Measurements from ENCODE around the gene EDAR.

Gene EDAR

DNA sequence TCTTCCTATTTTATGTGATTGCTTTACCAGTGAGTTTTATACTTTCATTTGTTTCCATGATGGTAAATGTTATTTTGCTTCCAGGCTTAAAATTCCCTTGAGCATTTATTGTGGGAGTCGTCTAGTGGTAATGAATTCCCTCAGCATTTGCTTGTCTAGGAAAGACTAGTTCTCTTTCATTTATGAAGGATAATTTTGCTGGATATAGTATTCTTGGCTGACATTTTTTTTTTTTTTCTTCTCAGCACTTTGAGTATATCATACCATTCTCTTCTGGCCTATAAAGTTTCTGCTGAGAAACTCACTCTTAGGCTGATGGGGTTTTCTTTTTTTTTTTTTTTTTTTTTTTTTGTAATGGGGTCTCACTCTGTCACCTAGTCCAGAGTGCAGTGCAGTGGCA lies 99.1 kb downstream of the EDAR start:
- no peaks in the 10 kb centered on the region; the same call in 1 of the 2 replicates for H3K27me3 ChIP-seq (ENCODE audit: insufficient read depth, low read length)
- H3K79me2 ChIP-seq (ENCODE audit: control insufficient read depth, insufficient read depth, low read length, unreplicated experiment): no peaks in the 10 kb centered on the region
- no peak overlapping the region for H3K4me3 ChIP-seq (ENCODE audit: low read depth, low read length)
- no peaks in the 10 kb centered on the region for H3K36me3 ChIP-seq (ENCODE audit: insufficient read depth, low read length)
- no peak overlapping the region for H3K27ac ChIP-seq (ENCODE audit: low read depth, low read length)
- H3K4me1 ChIP-seq (ENCODE audit: control insufficient read depth, insufficient read depth, low read length, unreplicated experiment): no peaks in the 10 kb centered on the region
- no peak overlapping the region for H2AFZ ChIP-seq (ENCODE audit: low read length, unreplicated experiment)

- Histone ChIP-seq H3K4me1 (ENCODE audit: control insufficient read depth, insufficient read depth, low read length, unreplicated experiment) (no peaks in the 10 kb centered on the region), H3K79me2 (ENCODE audit: control insufficient read depth, insufficient read depth, low read length, unreplicated experiment) (no peaks in the 10 kb centered on the region), H3K4me3 (ENCODE audit: low read depth, low read length) (no peak overlapping the region), H3K27ac (ENCODE audit: low read depth, low read length) (no peak overlapping the region), H3K27me3 (ENCODE audit: insufficient read depth, low read length) (no peaks in the 10 kb centered on the region; the same call in 1 of the 2 replicates), H2AFZ (ENCODE audit: low read length, unreplicated experiment) (no peak overlapping the region), H3K36me3 (ENCODE audit: insufficient read depth, low read length) (no peaks in the 10 kb centered on the region)
Measured at GRCh38 chr2:108884619-108885018, 104.4 kb downstream of the EDAR start.

DNA sequence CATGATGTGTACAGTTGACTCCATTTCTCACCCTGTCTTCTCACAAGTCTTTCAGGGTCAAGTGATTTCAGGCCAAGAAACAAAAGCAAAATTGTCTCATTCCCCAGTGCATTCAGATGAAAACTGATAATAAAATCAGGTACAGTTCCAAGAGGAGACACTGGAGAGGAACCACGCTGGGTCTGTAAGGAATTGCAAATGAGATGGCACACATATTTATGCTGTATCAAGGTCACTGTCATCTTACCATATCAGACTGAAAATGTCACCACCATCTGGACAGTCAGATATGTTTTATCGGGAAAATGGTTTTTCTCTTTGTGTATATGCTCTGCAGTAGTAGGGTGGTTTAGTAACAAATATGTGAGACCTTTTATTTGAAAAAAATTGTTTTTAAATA lies 110.7 kb downstream of the EDAR start:
- H3K79me2 ChIP-seq (ENCODE audit: control insufficient read depth, insufficient read depth, low read length, unreplicated experiment): no peaks in the 10 kb centered on the region
- H3K27me3 ChIP-seq (ENCODE audit: insufficient read depth, low read length): no peaks in the 10 kb centered on the region
- H3K4me1 ChIP-seq (ENCODE audit: control insufficient read depth, insufficient read depth, low read length, unreplicated experiment): no peaks in the 10 kb centered on the region
- H2AFZ ChIP-seq (ENCODE audit: low read length, unreplicated experiment): no peak overlapping the region
- peaks cover 11% of the 10 kb centered on the region; the same call in 1 of the 2 replicates for H3K36me3 ChIP-seq (ENCODE audit: insufficient read depth, low read length)
- H3K4me3 ChIP-seq (ENCODE audit: low read depth, low read length): no peak overlapping the region
- H3K27ac ChIP-seq (ENCODE audit: low read depth, low read length): no peak overlapping the region

GRCh38 chr2:108877506-108877905 lies 111.5 kb downstream of the EDAR start:
- H3K4me3 ChIP-seq (ENCODE audit: low read depth, low read length): no peak overlapping the region
- H3K27ac ChIP-seq (ENCODE audit: low read depth, low read length): no peak overlapping the region
- H2AFZ ChIP-seq (ENCODE audit: low read length, unreplicated experiment): no peak overlapping the region
- peaks cover 11% of the 10 kb centered on the region for H3K36me3 ChIP-seq (ENCODE audit: insufficient read depth, low read length)
- H3K27me3 ChIP-seq (ENCODE audit: insufficient read depth, low read length): no peaks in the 10 kb centered on the region
- no peaks in the 10 kb centered on the region for H3K79me2 ChIP-seq (ENCODE audit: control insufficient read depth, insufficient read depth, low read length, unreplicated experiment)
- H3K4me1 ChIP-seq (ENCODE audit: control insufficient read depth, insufficient read depth, low read length, unreplicated experiment): no peaks in the 10 kb centered on the region

GRCh38 chr2:108870069-108870644 lies 118.9 kb downstream of the EDAR start:
- no peak overlapping the region for H3K27ac ChIP-seq (ENCODE audit: low read depth, low read length)
- H3K79me2 ChIP-seq (ENCODE audit: control insufficient read depth, insufficient read depth, low read length, unreplicated experiment): no peaks in the 10 kb centered on the region
- no peaks in the 10 kb centered on the region for H3K27me3 ChIP-seq (ENCODE audit: insufficient read depth, low read length)
- no peak overlapping the region for H2AFZ ChIP-seq (ENCODE audit: low read length, unreplicated experiment)
- no peak overlapping the region for H3K4me3 ChIP-seq (ENCODE audit: low read depth, low read length)
- no peaks in the 10 kb centered on the region for H3K4me1 ChIP-seq (ENCODE audit: control insufficient read depth, insufficient read depth, low read length, unreplicated experiment)
- H3K36me3 ChIP-seq (ENCODE audit: insufficient read depth, low read length): peaks cover 37% of the 10 kb centered on the region

DNA sequence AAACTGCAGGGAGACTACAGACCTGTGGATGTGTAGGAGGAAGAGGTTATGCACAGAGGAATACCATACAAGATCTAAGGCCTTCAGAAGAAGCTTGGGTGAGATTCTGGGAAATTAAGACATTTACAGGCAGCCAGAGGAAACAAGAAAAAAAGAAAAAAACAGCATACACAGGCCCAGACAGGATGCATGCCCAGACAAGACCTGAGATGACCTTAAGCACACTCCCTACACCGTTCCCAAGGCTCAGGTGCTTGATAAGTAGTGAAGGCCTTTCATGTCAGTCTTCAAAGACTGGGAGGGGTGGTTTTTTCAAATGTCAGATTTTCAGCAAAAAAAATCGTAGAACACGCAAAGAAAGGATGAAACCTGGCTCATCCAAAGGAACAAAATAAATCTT lies 119.5 kb downstream of the EDAR start:
- H2AFZ ChIP-seq (ENCODE audit: low read length, unreplicated experiment): no peak overlapping the region
- no peaks in the 10 kb centered on the region for H3K79me2 ChIP-seq (ENCODE audit: control insufficient read depth, insufficient read depth, low read length, unreplicated experiment)
- peaks cover 37% of the 10 kb centered on the region for H3K36me3 ChIP-seq (ENCODE audit: insufficient read depth, low read length)
- no peaks in the 10 kb centered on the region for H3K4me1 ChIP-seq (ENCODE audit: control insufficient read depth, insufficient read depth, low read length, unreplicated experiment)
- no peak overlapping the region for H3K27ac ChIP-seq (ENCODE audit: low read depth, low read length)
- H3K27me3 ChIP-seq (ENCODE audit: insufficient read depth, low read length): no peaks in the 10 kb centered on the region
- H3K4me3 ChIP-seq (ENCODE audit: low read depth, low read length): no peak overlapping the region

DNA sequence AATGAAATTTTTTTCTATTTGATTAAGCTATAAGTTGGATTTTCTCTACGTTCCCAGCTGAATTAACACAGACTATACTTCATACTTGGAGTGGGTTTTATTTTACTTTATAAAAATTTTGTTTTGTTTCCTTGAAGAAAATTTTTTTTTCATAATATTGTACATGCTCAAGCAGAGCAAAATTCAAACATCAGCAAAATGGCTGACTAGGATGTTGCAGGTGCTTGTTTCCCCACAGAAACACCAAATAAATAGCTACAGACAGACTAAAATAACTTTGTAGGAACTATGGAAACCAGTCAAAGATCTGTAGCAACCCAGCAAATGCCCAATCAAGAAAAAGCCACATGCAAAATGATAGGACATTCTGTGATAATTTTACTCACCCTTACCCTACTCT lies 120.1 kb downstream of the EDAR start:
- Histone ChIP-seq H3K27ac (ENCODE audit: low read depth, low read length) (no peak overlapping the region), H3K4me1 (ENCODE audit: control insufficient read depth, insufficient read depth, low read length, unreplicated experiment) (no peaks in the 10 kb centered on the region)

DNA sequence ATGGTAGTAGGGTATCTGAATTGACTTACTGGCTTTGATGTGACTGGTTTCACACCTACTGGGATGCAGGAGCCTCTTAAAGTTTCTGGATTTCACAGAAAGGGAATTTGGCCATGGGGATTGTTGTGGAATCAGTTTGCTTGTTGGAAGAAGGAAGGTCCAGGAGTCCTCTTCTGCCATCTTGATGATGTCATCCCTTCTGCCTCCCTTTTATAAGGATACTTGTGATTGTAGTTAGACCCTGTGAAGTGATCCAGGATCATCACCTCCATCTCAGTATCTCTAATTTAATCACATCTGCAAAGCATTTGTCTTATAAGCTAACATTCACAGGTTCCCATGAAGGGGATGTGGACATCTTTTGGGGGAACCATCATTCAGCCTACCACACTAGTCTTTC lies 123.0 kb downstream of the EDAR start:
- no peak overlapping the region for H3K4me3 ChIP-seq (ENCODE audit: low read depth, low read length)
- no peak overlapping the region for H2AFZ ChIP-seq (ENCODE audit: low read length, unreplicated experiment)
- no peaks in the 10 kb centered on the region for H3K79me2 ChIP-seq (ENCODE audit: control insufficient read depth, insufficient read depth, low read length, unreplicated experiment)
- H3K27me3 ChIP-seq (ENCODE audit: insufficient read depth, low read length): no peaks in the 10 kb centered on the region
- H3K4me1 ChIP-seq (ENCODE audit: control insufficient read depth, insufficient read depth, low read length, unreplicated experiment): no peaks in the 10 kb centered on the region
- peaks cover 34% of the 10 kb centered on the region for H3K36me3 ChIP-seq (ENCODE audit: insufficient read depth, low read length)
- H3K27ac ChIP-seq (ENCODE audit: low read depth, low read length): no peak overlapping the region

More for the DNA sequence above, 120.1 kb downstream of the EDAR start:
- H2AFZ ChIP-seq (ENCODE audit: low read length, unreplicated experiment): no peak overlapping the region
- H3K36me3 ChIP-seq (ENCODE audit: insufficient read depth, low read length): peaks cover 34% of the 10 kb centered on the region
- H3K27me3 ChIP-seq (ENCODE audit: insufficient read depth, low read length): no peaks in the 10 kb centered on the region
- H3K79me2 ChIP-seq (ENCODE audit: control insufficient read depth, insufficient read depth, low read length, unreplicated experiment): no peaks in the 10 kb centered on the region
- no peak overlapping the region for H3K4me3 ChIP-seq (ENCODE audit: low read depth, low read length)

DNA sequence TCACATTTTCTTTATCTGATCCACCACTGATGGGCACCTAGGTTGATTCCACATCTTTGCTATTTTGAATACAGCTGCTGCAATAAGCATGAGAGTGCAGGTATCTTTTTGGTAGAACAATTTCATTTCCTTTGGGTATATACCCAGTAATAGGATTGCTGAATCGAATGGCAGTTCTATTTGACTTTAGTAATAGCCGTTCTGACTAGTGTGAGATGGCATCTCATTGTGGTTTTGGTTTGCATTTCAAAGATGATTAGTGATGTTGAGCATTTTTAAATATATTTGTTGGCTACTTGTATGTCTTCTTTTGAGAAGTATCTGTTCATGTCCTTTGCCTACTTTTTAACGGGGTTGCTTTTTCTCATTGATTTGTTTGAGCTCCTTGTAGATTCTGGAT lies 130.1 kb downstream of the EDAR start:
- no peak overlapping the region for H3K27ac ChIP-seq (ENCODE audit: low read depth, low read length)
- H3K79me2 ChIP-seq (ENCODE audit: control insufficient read depth, insufficient read depth, low read length, unreplicated experiment): no peaks in the 10 kb centered on the region
- no peak overlapping the region for H3K4me3 ChIP-seq (ENCODE audit: low read depth, low read length)
- no peaks in the 10 kb centered on the region for H3K4me1 ChIP-seq (ENCODE audit: control insufficient read depth, insufficient read depth, low read length, unreplicated experiment)
- no peak overlapping the region for H2AFZ ChIP-seq (ENCODE audit: low read length, unreplicated experiment)
- H3K36me3 ChIP-seq (ENCODE audit: insufficient read depth, low read length): no peaks in the 10 kb centered on the region
- H3K27me3 ChIP-seq (ENCODE audit: insufficient read depth, low read length): no peaks in the 10 kb centered on the region

GRCh38 chr2:108855194-108855593 lies 133.8 kb downstream of the EDAR start:
- H3K27ac ChIP-seq (ENCODE audit: low read depth, low read length): no peak overlapping the region
- no peaks in the 10 kb centered on the region for H3K4me1 ChIP-seq (ENCODE audit: control insufficient read depth, insufficient read depth, low read length, unreplicated experiment)
- no peaks in the 10 kb centered on the region for H3K79me2 ChIP-seq (ENCODE audit: control insufficient read depth, insufficient read depth, low read length, unreplicated experiment)
- no peaks in the 10 kb centered on the region for H3K27me3 ChIP-seq (ENCODE audit: insufficient read depth, low read length)
- no peak overlapping the region for H2AFZ ChIP-seq (ENCODE audit: low read length, unreplicated experiment)
- peaks cover 9% of the 10 kb centered on the region for H3K36me3 ChIP-seq (ENCODE audit: insufficient read depth, low read length)
- H3K4me3 ChIP-seq (ENCODE audit: low read depth, low read length): no peak overlapping the region

DNA sequence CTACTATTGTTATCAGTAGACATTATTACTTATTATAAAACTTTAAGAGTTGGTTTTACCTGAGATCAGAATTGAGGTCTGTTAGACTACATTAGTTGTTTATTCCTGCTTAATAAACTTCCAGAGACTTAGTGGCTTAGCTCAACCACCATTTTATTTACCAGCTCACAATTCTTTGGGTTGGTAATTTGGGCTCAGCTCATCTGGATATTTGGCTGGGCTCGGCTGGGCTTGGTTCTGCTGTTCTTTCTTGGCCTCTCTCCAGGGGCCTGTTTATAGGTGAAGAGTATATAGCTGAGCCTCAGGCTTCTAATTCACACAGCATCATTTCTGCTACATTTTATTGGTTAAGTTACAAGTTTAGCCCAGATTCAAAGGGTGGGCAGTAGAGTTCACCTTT lies 134.5 kb downstream of the EDAR start:
- Histone ChIP-seq H3K27me3 (ENCODE audit: insufficient read depth, low read length) (no peaks in the 10 kb centered on the region), H3K4me3 (ENCODE audit: low read depth, low read length) (no peak overlapping the region), H3K36me3 (ENCODE audit: insufficient read depth, low read length) (peaks cover 9% of the 10 kb centered on the region), H3K79me2 (ENCODE audit: control insufficient read depth, insufficient read depth, low read length, unreplicated experiment) (no peaks in the 10 kb centered on the region), H3K27ac (ENCODE audit: low read depth, low read length) (no peak overlapping the region), H2AFZ (ENCODE audit: low read length, unreplicated experiment) (no peak overlapping the region), H3K4me1 (ENCODE audit: control insufficient read depth, insufficient read depth, low read length, unreplicated experiment) (no peaks in the 10 kb centered on the region)
